OCI-M2 (cell line): ENCODE results near the gene A2M.

Source experiments
- DNase-seq: peaks from one replicate; lab custom pipeline; 2025; ENCODE audit not compliant: unreplicated experiment; lab: John Stamatoyannopoulos, UW

Gene A2M

GRCh38 chr12:9040484-9041186 is 75.1 kb downstream of the A2M start:
- no peak for DNase-seq

- DNase-seq = no peak
Measured at GRCh38 chr12:9039397-9039977, 76.2 kb downstream of the A2M start.

- no peak for DNase-seq
Measured at GRCh38 chr12:9037431-9037830, 78.3 kb downstream of the A2M start.

- DNase-seq = no peak
Measured at GRCh38 chr12:9036227-9036626, 79.5 kb downstream of the A2M start.

- DNase-seq = no peak
Measured at GRCh38 chr12:9034095-9034494, 81.6 kb downstream of the A2M start.

GRCh38 chr12:9033265-9033887 is 82.3 kb downstream of the A2M start:
- DNase-seq = no peak

- no peak for DNase-seq
Measured at GRCh38 chr12:9032202-9032964, 83.3 kb downstream of the A2M start.

- DNase-seq = no peak
Measured at GRCh38 chr12:9030776-9031175, 84.9 kb downstream of the A2M start.

GRCh38 chr12:9027161-9028059 is 88.3 kb downstream of the A2M start:
- no peak for DNase-seq

- DNase-seq = no peak
Measured at GRCh38 chr12:9024512-9024911, 91.2 kb downstream of the A2M start.

- DNase-seq = no peak
Measured at GRCh38 chr12:9022592-9022991, 93.1 kb downstream of the A2M start.
